ENCODE data around the gene RAF1. TPM values are rescaled to one million over a fixed set of nuclear protein-coding genes. Genes with fewer than 3 reads are reported as not detected.
A peak's percentile ranks its signal among the peaks of the same experiment; 100 is the strongest.
"Not testable (repeated sequence)": the region's sequence is repeated elsewhere in the genome, so short reads cannot be mapped to it uniquely, and the experiment has no call there.

The RAF1 gene
- total RNA-seq, 2 experiments from 2014 or later = 127 to 139 TPM

DNA sequence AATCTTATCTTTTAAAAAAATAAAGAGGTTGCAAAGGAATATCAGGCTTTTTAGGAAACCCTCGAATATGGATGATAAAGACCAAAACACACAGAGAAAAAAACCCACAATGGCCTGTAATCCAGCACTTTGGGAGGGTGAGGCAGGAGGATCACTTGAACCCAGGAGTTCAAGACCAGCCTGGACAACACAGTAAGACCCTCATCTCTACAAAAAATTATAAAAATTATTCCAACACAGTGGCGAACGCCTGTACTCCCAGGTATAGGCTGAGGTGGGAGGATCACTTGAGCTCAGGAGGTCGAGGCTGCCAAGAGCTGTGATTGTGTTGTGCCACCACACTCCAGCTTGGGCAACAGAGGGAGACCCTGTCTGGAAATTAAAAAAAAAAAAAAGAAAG, 30.8 kb downstream of the RAF1 start:
- no peaks in the 10 kb centered on the region for H3K9me3 ChIP-seq (ENCODE audit: control insufficient read depth in 1 of 2, insufficient read depth in 1 of 2, low read length in 2 of 2)
- peaks cover 17% of the 10 kb centered on the region for H3K4me1 ChIP-seq (ENCODE audit: insufficient read depth, low read length)
- Mint-ChIP-seq H3K4me1 (ENCODE audit: low read depth) (peaks cover 63% of the 10 kb centered on the region), H3K4me3 (no peak overlapping the region), H3K27ac (no peak overlapping the region), H3K27me3 (no peaks in the 10 kb centered on the region), H3K36me3 (ENCODE audit: low read depth) (peaks cover 37% of the 10 kb centered on the region), H3K9me3 (no peaks in the 10 kb centered on the region)
- ChIA-PET CTCF (no interaction called here), POLR2A (interaction anchor here (0.7 kb wide), 1 partner anchor 18 kb away, joined by 4 read pairs; no protein-coding TSS in a partner anchor)
- no peak for ATAC-seq (ENCODE audit: poor library complexity)
- peaks cover 11% of the 10 kb centered on the region for H3K36me3 ChIP-seq (ENCODE audit: insufficient read depth, low read length)
- no peak for DNase-seq
- TF ChIP-seq CTCF (IDR thresholded peaks at IDR 0.05) = no peak
- H3K4me3 ChIP-seq (ENCODE audit: low read length) = no peak overlapping the region
- intact Hi-C loops (cut with DNase I, micrococcal nuclease) = no loop called here
- H3K27ac ChIP-seq (ENCODE audit: low read depth in 1 of 2, low read length in 2 of 2) = no peak overlapping the region
- H3K27me3 ChIP-seq (ENCODE audit: control insufficient read depth in 1 of 2, insufficient read depth in 2 of 2, low read length in 2 of 2) = no peaks in the 10 kb centered on the region

- H3K4me1 ChIP-seq (ENCODE audit: insufficient read depth, low read length) = peaks cover 23% of the 10 kb centered on the region
- peak overlapping the region; percentile 11 for H3K4me3 Mint-ChIP-seq
- no peak overlapping the region for H3K4me3 ChIP-seq (ENCODE audit: low read length)
- ChIA-PET CTCF (interaction anchor here (1.2 kb wide), 1 partner anchor 11 kb away, joined by 3 read pairs; no protein-coding TSS in a partner anchor), POLR2A (no interaction called here)
- TF ChIP-seq CTCF (IDR thresholded peaks at IDR 0.05) = no peak
- H3K27me3 Mint-ChIP-seq = no peaks in the 10 kb centered on the region
- intact Hi-C loops (cut with DNase I, micrococcal nuclease) = no loop called here
- peak overlapping the region; percentile 36 for H3K27ac Mint-ChIP-seq
- no peak for DNase-seq
- H3K27me3 ChIP-seq (ENCODE audit: control insufficient read depth in 1 of 2, insufficient read depth in 2 of 2, low read length in 2 of 2) = no peaks in the 10 kb centered on the region
- peaks cover 9% of the 10 kb centered on the region for H3K36me3 ChIP-seq (ENCODE audit: insufficient read depth, low read length)
- ATAC-seq (ENCODE audit: poor library complexity) = no peak
- no peak overlapping the region for H3K27ac ChIP-seq (ENCODE audit: low read depth in 1 of 2, low read length in 2 of 2)
- H3K4me1 Mint-ChIP-seq (ENCODE audit: low read depth) = peaks cover 63% of the 10 kb centered on the region
- no peaks in the 10 kb centered on the region for H3K9me3 ChIP-seq (ENCODE audit: control insufficient read depth in 1 of 2, insufficient read depth in 1 of 2, low read length in 2 of 2)
- no peaks in the 10 kb centered on the region for H3K9me3 Mint-ChIP-seq
- peaks cover 32% of the 10 kb centered on the region for H3K36me3 Mint-ChIP-seq (ENCODE audit: low read depth)
These were observed 31.4 kb downstream of the RAF1 start for GRCh38 chr3:12632523-12632922.

DNA sequence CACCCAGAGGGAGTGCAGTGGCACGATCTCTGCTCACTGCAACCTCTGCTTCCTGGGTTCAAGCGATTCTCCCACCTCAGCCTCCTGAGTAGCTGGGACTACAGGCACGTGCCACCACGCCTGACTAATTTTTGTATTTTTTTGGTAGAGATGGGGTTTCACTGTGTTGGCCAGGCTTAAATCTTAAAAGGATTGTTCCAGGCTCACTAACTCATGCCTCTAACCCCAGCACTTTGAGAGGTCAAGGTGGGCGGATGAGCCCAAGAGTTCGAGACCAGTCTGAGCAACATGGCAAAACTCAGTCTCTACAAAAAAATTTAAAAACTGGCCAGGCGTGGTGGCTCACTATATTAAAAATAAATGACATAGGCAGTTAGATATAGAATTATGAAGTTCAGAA, 33.1 kb downstream of the RAF1 start:
- CTCF ChIA-PET; H3K4me3 Mint-ChIP-seq; POLR2A ChIA-PET; DNase-seq; H3K27ac Mint-ChIP-seq; intact Hi-C loops (cut with DNase I, micrococcal nuclease); H3K27me3 ChIP-seq (ENCODE audit: control insufficient read depth in 1 of 2, insufficient read depth in 2 of 2, low read length in 2 of 2); H3K27ac ChIP-seq (ENCODE audit: low read depth in 1 of 2, low read length in 2 of 2); ATAC-seq (ENCODE audit: poor library complexity); H3K27me3 Mint-ChIP-seq; H3K9me3 Mint-ChIP-seq; H3K4me3 ChIP-seq (ENCODE audit: low read length); H3K36me3 ChIP-seq (ENCODE audit: insufficient read depth, low read length); H3K9me3 ChIP-seq (ENCODE audit: control insufficient read depth in 1 of 2, insufficient read depth in 1 of 2, low read length in 2 of 2): not testable (repeated sequence)
- Mint-ChIP-seq H3K36me3 (ENCODE audit: low read depth) (peaks cover 22% of the 10 kb centered on the region), H3K4me1 (ENCODE audit: low read depth) (peaks cover 68% of the 10 kb centered on the region)
- peaks cover 33% of the 10 kb centered on the region for H3K4me1 ChIP-seq (ENCODE audit: insufficient read depth, low read length)

- ChIA-PET POLR2A (no interaction called here), CTCF (no interaction called here)
- H3K36me3 Mint-ChIP-seq (ENCODE audit: low read depth) = peaks cover 22% of the 10 kb centered on the region
- H3K4me3 Mint-ChIP-seq = no peak overlapping the region
- Histone ChIP-seq H3K27ac (ENCODE audit: low read depth in 1 of 2, low read length in 2 of 2) (no peak overlapping the region), H3K9me3 (ENCODE audit: control insufficient read depth in 1 of 2, insufficient read depth in 1 of 2, low read length in 2 of 2) (no peaks in the 10 kb centered on the region), H3K4me1 (ENCODE audit: insufficient read depth, low read length) (peaks cover 38% of the 10 kb centered on the region), H3K27me3 (ENCODE audit: control insufficient read depth in 1 of 2, insufficient read depth in 2 of 2, low read length in 2 of 2) (no peaks in the 10 kb centered on the region), H3K4me3 (ENCODE audit: low read length) (no peak overlapping the region), H3K36me3 (ENCODE audit: insufficient read depth, low read length) (peaks cover 5% of the 10 kb centered on the region)
- DNase-seq (no peak), ATAC-seq (ENCODE audit: poor library complexity) (no peak)
- H3K27me3 Mint-ChIP-seq = no peaks in the 10 kb centered on the region
- peak overlapping the region; percentile 2 for H3K27ac Mint-ChIP-seq
- TF ChIP-seq CTCF (IDR thresholded peaks at IDR 0.05) = no peak
- intact Hi-C loops (cut with DNase I, micrococcal nuclease) = no loop called here
- H3K9me3 Mint-ChIP-seq = no peaks in the 10 kb centered on the region
- peaks cover 74% of the 10 kb centered on the region for H3K4me1 Mint-ChIP-seq (ENCODE audit: low read depth)
These were observed 33.6 kb downstream of the RAF1 start for GRCh38 chr3:12630292-12630691.

All from CD4-positive, alpha-beta T cell (primary cell).